WERI-Rb-1 (cell line): ENCODE measurements around the gene MAN1C1.

Experiments
- DNase-seq: peaks from one replicate; pipeline ENCODE4 v3.0.0-alpha.2; 2020
- H3K27ac ChIP-seq: fragments of 250-450 bp; sonication (Bioruptor Pico); 2 replicates; pipeline ENCODE4 v1.5.1; 2020; ENCODE audit warnings: mild to moderate bottlenecking, moderate library complexity
- H3K27me3 ChIP-seq: fragments of 250-450 bp; sonication (Bioruptor Pico); 2 replicates; pipeline ENCODE4 v1.5.1; 2021; ENCODE audit warnings: mild to moderate bottlenecking, low read depth, moderate library complexity; ENCODE audit not compliant: insufficient read depth, severe bottlenecking
- H3K36me3 ChIP-seq: fragments of 250-450 bp; sonication (Bioruptor Pico); 2 replicates; pipeline ENCODE4 v1.5.1; 2020; ENCODE audit warnings: mild to moderate bottlenecking, moderate library complexity
- H3K4me3 ChIP-seq: 2 replicates; pipeline ENCODE4 v1.5.1; 2011; ENCODE audit warnings: low read depth, mild to moderate bottlenecking, control low read depth, low read length
- H3K9me3 ChIP-seq: fragments of 250-450 bp; sonication (Bioruptor Pico); 2 replicates; pipeline ENCODE4 v1.5.1; 2021; ENCODE audit warnings: mild to moderate bottlenecking, moderate library complexity; ENCODE audit not compliant: severe bottlenecking
- TF ChIP-seq, protein P1 (sequence below): IDR thresholded peaks from 2 replicates; pipeline ENCODE4 v1.5.1; 2011; ENCODE audit warnings: low read depth, mild to moderate bottlenecking, control low read depth, inconsistent platforms, low read length

MAN1C1 gene

DNA sequence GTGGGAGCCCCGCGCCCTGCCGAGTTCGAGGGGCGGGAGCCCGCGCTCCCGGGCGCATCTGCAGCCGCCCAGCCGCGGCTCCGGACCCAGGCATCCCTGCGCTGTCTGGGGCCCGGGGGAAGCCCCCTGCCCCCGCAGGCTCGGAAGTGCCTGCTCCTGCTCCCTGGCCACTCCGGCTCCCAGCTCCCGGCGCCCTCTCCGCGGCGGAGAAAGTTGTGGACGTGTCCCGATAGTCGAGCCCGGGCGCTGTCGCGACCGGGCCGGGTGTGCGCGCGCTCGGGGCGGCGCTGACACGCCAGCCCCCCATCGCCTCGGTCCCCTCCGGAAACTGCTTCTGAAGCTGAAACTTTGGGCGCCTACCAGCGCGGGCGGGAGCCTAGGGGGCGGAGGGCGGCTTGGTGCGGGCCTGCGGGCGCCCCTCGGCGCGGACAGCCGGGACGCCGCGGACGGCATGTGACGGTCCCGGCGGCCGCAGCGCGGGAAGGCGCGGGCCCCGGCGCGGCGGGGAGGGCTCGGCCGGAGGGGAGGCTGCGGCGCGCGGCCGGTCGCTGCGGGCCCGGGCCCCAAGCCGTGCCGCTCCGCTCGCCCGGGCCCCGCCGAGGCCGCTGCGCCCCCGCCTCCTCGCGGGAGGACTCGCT lies 515 bp downstream of the MAN1C1 start:
- TF ChIP-seq, protein P1, sequence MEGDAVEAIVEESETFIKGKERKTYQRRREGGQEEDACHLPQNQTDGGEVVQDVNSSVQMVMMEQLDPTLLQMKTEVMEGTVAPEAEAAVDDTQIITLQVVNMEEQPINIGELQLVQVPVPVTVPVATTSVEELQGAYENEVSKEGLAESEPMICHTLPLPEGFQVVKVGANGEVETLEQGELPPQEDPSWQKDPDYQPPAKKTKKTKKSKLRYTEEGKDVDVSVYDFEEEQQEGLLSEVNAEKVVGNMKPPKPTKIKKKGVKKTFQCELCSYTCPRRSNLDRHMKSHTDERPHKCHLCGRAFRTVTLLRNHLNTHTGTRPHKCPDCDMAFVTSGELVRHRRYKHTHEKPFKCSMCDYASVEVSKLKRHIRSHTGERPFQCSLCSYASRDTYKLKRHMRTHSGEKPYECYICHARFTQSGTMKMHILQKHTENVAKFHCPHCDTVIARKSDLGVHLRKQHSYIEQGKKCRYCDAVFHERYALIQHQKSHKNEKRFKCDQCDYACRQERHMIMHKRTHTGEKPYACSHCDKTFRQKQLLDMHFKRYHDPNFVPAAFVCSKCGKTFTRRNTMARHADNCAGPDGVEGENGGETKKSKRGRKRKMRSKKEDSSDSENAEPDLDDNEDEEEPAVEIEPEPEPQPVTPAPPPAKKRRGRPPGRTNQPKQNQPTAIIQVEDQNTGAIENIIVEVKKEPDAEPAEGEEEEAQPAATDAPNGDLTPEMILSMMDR: no peak
- Histone ChIP-seq H3K27ac (peak overlapping the region; percentile 14; the same call in 1 of the 2 replicates), H3K36me3 (no peaks in the 10 kb centered on the region), H3K9me3 (no peaks in the 10 kb centered on the region), H3K4me3 (peak overlapping the region; percentile 60), H3K27me3 (no peaks in the 10 kb centered on the region)
- no peak for DNase-seq

DNA sequence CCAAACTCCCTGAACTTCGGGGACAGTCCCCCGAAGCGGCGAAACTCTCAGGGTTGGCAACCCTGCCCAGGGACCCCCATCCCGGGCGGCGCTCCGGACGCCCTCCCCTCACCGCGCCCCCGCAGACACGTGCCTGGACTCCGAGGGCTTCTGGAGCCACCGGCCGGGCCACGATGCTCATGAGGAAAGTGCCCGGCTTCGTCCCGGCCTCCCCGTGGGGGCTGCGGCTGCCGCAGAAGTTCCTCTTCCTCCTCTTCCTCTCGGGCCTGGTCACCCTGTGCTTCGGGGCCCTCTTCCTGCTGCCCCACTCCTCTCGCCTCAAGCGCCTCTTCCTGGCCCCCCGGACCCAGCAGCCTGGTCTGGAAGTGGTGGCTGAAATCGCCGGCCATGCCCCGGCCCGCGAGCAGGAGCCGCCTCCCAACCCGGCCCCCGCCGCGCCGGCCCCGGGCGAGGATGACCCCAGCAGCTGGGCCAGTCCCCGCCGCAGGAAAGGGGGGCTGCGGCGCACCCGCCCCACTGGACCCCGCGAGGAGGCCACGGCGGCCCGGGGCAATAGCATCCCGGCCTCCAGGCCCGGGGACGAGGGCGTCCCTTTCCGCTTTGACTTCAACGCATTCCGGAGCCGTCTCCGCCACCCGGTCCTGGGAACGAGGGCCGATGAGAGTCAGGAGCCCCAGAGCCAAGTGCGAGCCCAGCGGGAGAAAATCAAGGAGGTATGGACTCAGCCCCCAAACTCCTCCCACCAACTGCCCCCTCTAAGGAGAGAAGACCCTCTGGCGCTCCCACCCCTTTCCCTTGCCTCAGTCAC lies 1.2 kb downstream of the MAN1C1 start:
- TF ChIP-seq, protein P1: no peak
- H3K36me3 ChIP-seq: no peaks in the 10 kb centered on the region
- DNase-seq: no peak
- H3K27ac ChIP-seq: peak overlapping the region; percentile 75
- no peaks in the 10 kb centered on the region for H3K27me3 ChIP-seq
- H3K4me3 ChIP-seq: peak overlapping the region; percentile 60
- H3K9me3 ChIP-seq: no peaks in the 10 kb centered on the region

DNA sequence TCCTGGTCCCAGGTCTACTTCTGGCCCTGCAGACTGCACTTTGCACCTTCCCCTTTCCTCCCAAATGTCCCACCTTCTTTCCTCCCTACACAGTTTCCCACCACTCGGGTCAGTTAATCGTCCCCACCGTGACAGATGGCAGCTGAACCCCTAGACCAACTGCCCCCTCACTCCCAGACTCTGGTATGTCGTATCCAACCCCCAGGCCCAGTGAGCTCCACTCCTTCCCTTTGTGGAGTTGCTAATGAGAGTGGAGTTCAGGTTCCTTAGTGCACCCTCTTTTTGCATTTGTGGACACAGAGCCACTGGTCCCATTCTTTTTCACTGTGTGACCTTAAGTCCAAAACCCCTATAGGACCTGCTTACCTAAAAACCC lies 1.8 kb downstream of the MAN1C1 start:
- no peaks in the 10 kb centered on the region for H3K27me3 ChIP-seq
- peak overlapping the region; percentile 75 for H3K27ac ChIP-seq
- H3K4me3 ChIP-seq: peak overlapping the region; percentile 60
- no peak for DNase-seq
- TF ChIP-seq, protein P1: no peak
- no peaks in the 10 kb centered on the region for H3K36me3 ChIP-seq
- H3K9me3 ChIP-seq: no peaks in the 10 kb centered on the region

DNA sequence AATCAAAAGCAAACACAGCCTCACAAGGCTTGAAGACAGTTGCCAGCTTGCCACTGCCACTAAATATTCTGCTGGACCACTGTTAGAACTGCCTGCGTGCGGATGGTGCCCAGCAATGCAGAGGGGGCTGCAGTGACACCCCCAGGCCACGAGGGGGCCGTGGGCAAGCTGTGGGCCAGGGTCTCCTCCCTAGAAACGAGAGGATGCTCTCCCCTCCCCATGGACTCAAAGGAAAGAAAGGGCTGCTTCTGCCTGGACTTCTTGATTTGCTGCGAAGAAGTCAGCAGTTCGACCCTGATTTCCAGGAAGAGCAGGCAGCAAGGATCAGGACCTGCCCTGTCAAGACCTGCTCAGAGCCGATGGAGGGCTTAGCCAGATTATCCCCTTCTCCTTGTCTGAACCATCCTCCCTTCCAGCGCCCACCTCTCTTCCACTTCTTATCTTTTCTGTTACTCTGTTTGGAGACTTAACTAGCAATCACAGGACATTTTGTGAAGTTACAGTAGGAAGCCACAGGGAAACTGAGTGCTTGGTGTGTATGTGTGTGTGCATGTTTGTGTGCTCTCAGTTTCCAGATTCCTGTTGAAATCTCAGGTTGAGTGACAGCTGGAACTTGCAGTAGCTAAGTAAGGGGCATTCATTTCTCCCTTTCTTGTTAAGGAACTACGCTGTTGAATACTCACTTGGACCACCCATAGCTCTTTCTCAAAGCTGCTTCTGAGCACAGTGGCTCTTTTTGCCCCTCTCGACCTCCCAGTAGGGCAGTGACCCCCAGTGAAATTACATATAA lies 2.7 kb downstream of the MAN1C1 start:
- Histone ChIP-seq H3K4me3 (peak overlapping the region; percentile 60), H3K27me3 (no peaks in the 10 kb centered on the region), H3K36me3 (no peaks in the 10 kb centered on the region), H3K27ac (peak overlapping the region; percentile 75), H3K9me3 (no peaks in the 10 kb centered on the region)
- TF ChIP-seq, protein P1: peak; percentile 91
- DNase-seq: peak; percentile 91

DNA sequence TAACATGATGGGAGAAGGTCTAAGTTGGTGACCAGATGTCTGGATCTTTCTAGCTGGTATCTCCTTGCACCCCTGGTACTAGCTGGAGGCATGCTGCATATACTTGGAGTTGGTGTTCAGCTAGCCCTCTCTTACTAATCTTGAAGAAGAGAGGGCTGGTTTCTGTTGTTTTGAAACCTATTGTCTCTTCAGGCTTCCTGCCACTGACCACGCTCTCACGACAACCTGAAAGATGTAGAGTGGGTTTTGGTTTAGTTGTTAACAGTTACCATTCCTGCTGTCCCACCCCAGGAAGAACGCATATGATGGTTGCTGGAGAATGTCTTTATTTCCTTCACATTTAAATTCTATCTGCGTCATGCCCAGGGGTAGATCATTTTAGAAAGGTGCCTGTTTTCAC lies 3.6 kb downstream of the MAN1C1 start:
- DNase-seq: no peak
- H3K9me3 ChIP-seq: no peaks in the 10 kb centered on the region
- no peak overlapping the region for H3K27ac ChIP-seq
- no peaks in the 10 kb centered on the region for H3K27me3 ChIP-seq
- H3K36me3 ChIP-seq: no peaks in the 10 kb centered on the region
- TF ChIP-seq, protein P1: no peak
- H3K4me3 ChIP-seq: no peak overlapping the region; the same call in 1 of the 2 replicates
